GM21390 (cell line): ENCODE measurements around the gene GNA14.
"Not testable (repeated sequence)": the region's sequence is repeated elsewhere in the genome, so short reads cannot be mapped to it uniquely, and the experiment has no call there.

Experiments used
- ATAC-seq: cut with Tn5 transposase; IDR thresholded peaks from one replicate; pipeline ENCODE4 v1.9.1; 2021; ENCODE audit not compliant: unreplicated experiment

GNA14 gene

DNA sequence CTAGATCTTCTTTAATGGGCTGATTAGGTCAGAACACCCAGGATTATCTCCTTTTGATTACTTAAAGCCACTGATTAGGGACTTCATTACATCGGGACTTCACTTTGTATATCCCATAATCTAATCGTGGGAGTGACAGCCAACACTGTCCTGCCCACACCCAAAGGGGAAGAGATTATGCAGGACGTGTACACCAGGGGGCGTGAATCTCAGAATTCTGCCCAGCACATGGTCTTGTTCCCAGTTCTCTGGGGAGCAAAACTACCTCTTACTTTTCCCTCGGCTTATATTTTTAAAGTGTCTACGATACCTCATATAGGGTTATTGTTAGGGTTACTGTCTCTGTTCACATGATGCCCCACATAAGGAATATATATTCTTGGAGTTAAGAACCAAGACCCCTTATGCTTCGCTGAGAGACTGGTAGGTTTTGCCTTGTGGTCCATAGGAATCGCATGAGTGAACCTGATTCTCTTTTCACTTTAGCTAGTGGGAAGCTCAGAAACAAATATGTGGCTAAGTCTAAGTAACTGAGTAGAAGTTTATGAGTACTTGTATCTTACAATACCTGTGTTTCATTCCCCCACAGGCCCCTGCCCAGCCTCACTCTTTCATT lies 192.7 kb downstream of the GNA14 start:
- no peak for ATAC-seq

DNA sequence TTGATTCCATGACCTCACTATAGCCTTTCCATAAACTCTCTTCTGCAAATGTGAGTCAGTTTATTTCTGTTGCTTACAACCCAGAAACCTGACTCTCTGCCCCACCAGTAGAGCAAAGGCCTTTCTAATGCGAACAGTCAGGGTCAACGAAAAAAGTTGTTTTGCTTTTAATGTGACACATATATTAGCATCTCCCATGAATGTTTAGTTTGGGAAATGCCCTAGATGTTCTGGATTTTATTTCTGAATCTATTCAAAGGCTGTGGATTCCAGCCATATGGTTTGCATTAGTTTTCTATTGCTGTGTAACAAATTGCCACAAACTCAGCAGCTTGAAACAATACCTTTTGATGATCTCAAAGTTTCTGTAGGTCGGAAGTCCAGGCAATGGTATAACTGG lies 193.5 kb downstream of the GNA14 start:
- no peak for ATAC-seq

GRCh38 chr9:77453825-77454647 lies 194.1 kb downstream of the GNA14 start:
- no peak for ATAC-seq

DNA sequence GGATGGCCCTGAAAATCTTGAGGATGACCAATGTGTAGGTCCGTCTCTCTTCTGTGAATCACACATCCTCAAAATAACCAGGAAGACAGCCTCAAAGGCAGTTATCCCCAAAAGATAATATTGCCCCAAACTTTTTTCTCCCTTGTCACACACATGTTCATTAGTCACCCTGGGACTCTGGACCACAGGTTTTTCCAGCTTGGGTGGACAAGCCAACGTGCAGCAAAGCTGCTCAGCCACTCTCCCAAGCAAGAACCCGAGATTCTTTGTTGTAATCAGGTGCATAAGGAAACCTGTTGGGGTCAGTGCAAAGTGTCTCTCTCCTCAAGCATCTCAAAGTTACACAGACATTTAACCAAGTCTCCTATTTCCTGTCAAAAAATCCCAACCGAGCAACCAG lies 196.6 kb downstream of the GNA14 start:
- ATAC-seq: no peak

DNA sequence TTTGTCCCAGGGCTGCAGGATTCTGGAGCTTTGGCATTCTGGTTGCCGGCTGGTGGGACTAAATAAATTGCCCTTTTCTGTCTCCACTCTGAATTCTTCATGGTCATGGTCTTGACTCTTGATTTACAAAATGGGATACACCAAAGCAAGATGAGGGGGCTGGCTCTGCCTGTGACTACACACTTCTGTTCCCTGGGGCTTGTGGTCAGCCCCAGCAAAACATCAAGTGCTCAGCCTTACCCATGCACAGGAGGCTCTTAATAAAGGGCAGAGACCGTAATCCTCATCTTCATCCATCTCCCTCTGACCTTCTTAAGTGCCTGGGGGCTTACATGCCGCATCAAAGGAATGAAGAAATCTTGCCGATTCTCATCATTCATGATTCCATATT lies 198.0 kb downstream of the GNA14 start:
- no peak for ATAC-seq

DNA sequence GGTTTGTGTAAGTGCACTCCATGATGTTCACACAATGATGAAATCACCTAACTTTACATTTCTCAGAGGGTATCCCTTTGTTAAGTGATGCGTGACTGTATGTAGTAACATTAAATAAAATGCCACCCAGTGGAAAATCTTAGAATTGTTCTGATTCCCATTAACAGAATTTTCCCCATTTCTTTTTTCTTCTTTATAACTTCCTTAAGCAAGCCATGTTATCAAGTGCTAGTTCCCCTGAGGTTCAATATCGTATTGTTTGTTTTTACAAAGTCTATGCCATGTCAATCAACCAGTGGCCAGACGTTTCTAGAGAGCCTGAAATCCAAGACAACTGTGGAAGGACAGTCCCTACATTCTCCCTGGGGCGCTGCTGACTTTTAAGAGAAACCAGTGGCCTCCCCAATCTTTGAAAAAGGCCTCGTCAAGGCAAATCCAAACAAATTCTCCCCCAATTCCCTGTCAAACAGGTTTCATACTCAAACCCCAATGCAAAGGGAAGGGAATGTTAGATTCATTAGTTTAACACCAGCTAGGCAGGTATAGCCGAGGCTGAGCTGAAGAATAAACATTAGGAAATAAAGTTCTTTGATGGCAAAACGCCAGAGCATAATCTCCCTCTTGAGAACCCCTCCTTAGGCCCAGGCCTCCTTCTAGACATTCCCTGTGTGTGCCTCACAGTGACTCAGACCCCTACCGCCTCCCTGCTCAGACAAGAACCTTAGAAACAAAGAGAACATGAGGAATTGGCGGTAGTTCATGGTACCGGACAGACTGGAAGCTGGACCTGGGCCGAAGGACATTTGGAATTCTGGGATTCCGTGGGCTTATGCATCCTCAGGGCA lies 198.7 kb downstream of the GNA14 start:
- no peak for ATAC-seq

- ATAC-seq: no peak
Measured at GRCh38 chr9:77447646-77448045, 200.5 kb downstream of the GNA14 start.

- no peak for ATAC-seq
Measured at GRCh38 chr9:77442436-77442835, 205.7 kb downstream of the GNA14 start.

- not testable (repeated sequence) for ATAC-seq
Measured at GRCh38 chr9:77441124-77441523, 207.0 kb downstream of the GNA14 start.

GRCh38 chr9:77440057-77440456 lies 208.1 kb downstream of the GNA14 start:
- ATAC-seq: no peak

- no peak for ATAC-seq
Measured at GRCh38 chr9:77438653-77439052, 209.5 kb downstream of the GNA14 start.

DNA sequence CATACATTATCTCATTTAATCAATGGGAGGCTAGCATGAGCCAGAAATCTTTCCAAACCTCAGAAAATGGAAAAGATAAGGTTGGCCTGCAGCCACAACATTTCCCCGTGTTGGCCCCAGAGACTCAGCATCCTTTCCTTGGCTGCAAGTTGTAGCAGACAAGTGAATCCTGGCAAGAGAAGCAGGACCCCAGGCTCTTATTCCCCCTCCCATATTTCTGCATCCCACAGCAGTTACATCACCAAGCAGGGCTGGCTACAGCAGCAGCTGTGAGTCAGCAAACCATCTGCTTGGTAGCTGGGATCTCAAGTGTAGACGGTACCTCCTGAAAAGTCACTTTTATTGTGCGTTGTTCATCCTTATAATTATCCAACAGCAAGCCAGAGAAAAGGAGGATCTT lies 212.4 kb downstream of the GNA14 start:
- no peak for ATAC-seq

- no peak for ATAC-seq
Measured at GRCh38 chr9:77435277-77435676, 212.8 kb downstream of the GNA14 start.

- peak; percentile 84 for ATAC-seq
Measured at GRCh38 chr9:77433675-77434445, 214.3 kb downstream of the GNA14 start.

DNA sequence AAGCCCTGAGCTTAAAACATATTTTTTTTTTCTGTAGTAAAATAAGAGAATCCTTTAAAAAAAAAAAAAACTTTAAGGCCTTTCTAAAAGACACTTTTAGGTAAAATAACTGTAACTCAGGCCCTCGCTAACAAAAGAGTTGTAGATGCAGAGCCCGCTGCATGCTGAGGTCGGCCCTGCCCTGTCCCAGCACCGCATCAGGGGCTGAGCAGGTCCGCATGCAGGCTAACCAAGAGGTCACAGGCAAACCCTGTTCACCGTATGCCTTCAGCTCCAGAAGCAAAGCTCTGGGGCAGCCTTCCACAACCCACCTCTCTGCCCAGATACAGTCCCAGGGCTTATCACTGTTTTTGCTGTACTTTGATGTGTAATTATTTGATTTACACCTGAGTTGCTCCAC lies 216.1 kb downstream of the GNA14 start:
- ATAC-seq: no peak

- ATAC-seq: no peak
Measured at GRCh38 chr9:77429928-77430327, 218.2 kb downstream of the GNA14 start.

DNA sequence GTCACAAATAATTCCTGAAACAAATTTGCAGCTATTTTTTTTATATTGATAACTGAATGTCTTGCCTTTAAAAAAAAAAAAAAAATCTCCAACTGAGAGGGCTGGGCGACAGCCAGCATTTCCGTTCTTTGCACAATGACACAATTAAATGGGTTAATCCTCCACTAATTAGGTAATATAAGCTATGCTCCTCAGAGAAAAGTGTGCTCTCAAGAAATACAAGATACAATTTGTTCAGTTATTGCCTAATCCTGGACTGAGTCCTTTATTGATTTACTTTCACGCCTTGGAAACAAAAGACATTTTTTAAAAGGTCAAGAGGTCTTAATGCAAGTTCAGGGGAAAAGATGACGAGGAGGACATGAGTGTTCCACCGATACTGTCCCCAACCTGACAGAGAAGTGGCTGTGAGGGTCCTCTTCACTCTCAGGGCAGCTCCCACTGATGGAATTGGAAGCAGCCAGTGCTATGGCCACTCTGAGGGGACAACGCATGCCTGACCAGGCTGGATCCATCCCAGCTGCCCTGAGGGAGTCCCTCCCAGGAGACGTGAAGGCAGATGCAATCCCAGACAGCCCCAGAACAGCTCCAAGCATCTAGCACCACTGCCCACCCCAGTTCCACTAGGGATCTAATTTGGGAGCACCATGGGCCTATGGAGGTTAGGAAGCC lies 220.7 kb downstream of the GNA14 start:
- ATAC-seq: no peak

DNA sequence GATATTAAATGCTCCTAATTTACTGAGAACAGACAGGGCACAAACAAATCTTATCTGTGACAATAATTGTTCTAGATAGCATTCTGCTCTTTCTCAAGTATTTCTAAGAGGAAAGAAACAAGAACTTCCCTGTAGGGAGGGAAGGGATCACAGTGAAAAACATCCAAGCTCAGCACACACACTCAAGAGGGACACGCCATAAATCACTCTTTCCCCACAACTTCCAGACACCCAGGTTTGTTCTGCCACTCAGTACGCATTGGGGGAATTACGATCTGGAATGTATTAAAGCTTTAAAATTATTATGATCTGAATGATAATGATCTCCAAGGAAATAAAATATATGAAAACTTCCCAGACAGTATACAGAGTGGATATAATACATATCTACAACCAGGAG lies 221.4 kb downstream of the GNA14 start:
- ATAC-seq: no peak

DNA sequence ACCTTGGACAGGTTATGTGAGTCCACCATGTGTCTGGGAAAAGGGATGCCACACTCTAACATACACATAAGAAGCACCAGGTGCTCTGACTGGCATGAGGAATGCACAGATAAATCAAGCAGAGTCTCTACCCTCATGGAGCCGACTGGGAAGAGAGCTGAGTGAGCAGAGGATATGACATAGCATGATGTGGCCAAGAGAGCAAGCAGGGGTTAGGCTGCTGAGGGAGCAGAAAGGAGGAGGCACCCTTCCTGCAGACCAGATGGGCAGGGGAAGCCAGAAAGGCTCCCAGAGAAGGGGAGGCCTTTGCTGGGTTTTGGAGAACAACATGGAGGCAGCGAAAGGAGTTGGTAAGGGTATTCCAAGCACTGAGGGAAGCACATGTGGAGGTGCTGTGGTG lies 223.1 kb downstream of the GNA14 start:
- no peak for ATAC-seq

GRCh38 chr9:77423841-77424240 lies 224.3 kb downstream of the GNA14 start:
- no peak for ATAC-seq

GRCh38 chr9:77422969-77423368 lies 225.2 kb downstream of the GNA14 start:
- ATAC-seq: no peak
